Neuronal stem cell (in vitro differentiated cells): ENCODE results near the gene VAPB.

Experiments used
- DNase-seq: peaks from one replicate; pipeline ENCODE4 v3.0.0-alpha.2; 2013; ENCODE audit warnings: low spot score
- H2AFZ ChIP-seq: one replicate; pipeline ENCODE4 v1.6.1; 2013; ENCODE audit warnings: mild to moderate bottlenecking, low read length, inconsistent platforms
- H2AK5ac ChIP-seq: 2 replicates; pipeline ENCODE4 v1.6.1; 2013; ENCODE audit warnings: low read depth, mild to moderate bottlenecking, inconsistent platforms, low read length, moderate library complexity, mixed read lengths
- H2BK120ac ChIP-seq: 2 replicates; pipeline ENCODE4 v1.6.1; 2013; ENCODE audit warnings: low read depth, mild to moderate bottlenecking, inconsistent platforms, low read length, moderate library complexity, mixed read lengths
- H2BK12ac ChIP-seq: one replicate; pipeline ENCODE4 v1.6.1; 2013; ENCODE audit warnings: low read length, inconsistent platforms
- H2BK15ac ChIP-seq: 2 replicates; pipeline ENCODE4 v1.6.1; 2013; ENCODE audit warnings: mild to moderate bottlenecking, low read length, inconsistent platforms, mixed read lengths
- H2BK5ac ChIP-seq: one replicate; pipeline ENCODE4 v1.6.1; 2013; ENCODE audit warnings: inconsistent platforms, mild to moderate bottlenecking, low read length, moderate library complexity
- H3K14ac ChIP-seq: one replicate; pipeline ENCODE4 v1.6.1; 2013; ENCODE audit warnings: low read length, inconsistent platforms
- H3K18ac ChIP-seq: 2 replicates; pipeline ENCODE4 v1.6.1; 2013; ENCODE audit warnings: low read length, inconsistent platforms
- H3K23ac ChIP-seq: 2 replicates; pipeline ENCODE4 v1.6.1; 2013; ENCODE audit warnings: low read depth, mild to moderate bottlenecking, mixed read lengths, low read length, inconsistent platforms; ENCODE audit not compliant: poor library complexity
- H3K27ac ChIP-seq: replicated peaks from 3 replicates; pipeline ENCODE4 v1.5.1; 2013; ENCODE audit warnings: low read length, inconsistent platforms
- H3K27me3 ChIP-seq, 3 experiments: 2 replicates each; pipeline ENCODE4 v1.6.1; 2013; ENCODE audit warnings: low read length in 3 of 3, mild to moderate bottlenecking in 2 of 3, inconsistent platforms in 1 of 3, low read depth in 1 of 3, mixed read lengths in 1 of 3, moderate library complexity in 1 of 3; ENCODE audit not compliant: control insufficient read depth in 3 of 3, insufficient read depth in 3 of 3
- H3K36me3 ChIP-seq, 2 donors: replicated peaks in 1 of 2; 2 replicates each; pipeline ENCODE4 v1.6.1; 2013; ENCODE audit warnings: low read length in 2 of 2; ENCODE audit not compliant: control insufficient read depth in 2 of 2, insufficient read depth in 2 of 2
- H3K4ac ChIP-seq: 2 replicates; pipeline ENCODE4 v1.6.1; 2013; ENCODE audit warnings: inconsistent platforms, mild to moderate bottlenecking, low read length, moderate library complexity
- H3K4me1 ChIP-seq, 2 donors: 1 replicate in 1 of 2; 2 replicates in 1 of 2; pipeline ENCODE4 v1.6.1; 2013; ENCODE audit warnings: low read length in 2 of 2, low read depth in 1 of 2; ENCODE audit not compliant: control insufficient read depth in 2 of 2, insufficient read depth in 1 of 2
- H3K4me2 ChIP-seq: one replicate; pipeline ENCODE4 v1.6.1; 2013; ENCODE audit warnings: mild to moderate bottlenecking, low read length, inconsistent platforms; ENCODE audit not compliant: insufficient read depth, poor library complexity, severe bottlenecking
- H3K4me3 ChIP-seq, 2 donors: 2 replicates each; pipeline ENCODE4 v1.5.1; 2013; ENCODE audit warnings: low read length in 2 of 2, mild to moderate bottlenecking in 2 of 2, inconsistent platforms in 1 of 2, moderate library complexity in 1 of 2
- H3K79me1 ChIP-seq: one replicate; pipeline ENCODE4 v1.6.1; 2013; ENCODE audit warnings: low read depth, mild to moderate bottlenecking, inconsistent platforms, low read length, moderate library complexity
- H3K9ac ChIP-seq: one replicate; pipeline ENCODE4 v1.6.1; 2013; ENCODE audit warnings: mild to moderate bottlenecking, low read depth, low read length, inconsistent platforms; ENCODE audit not compliant: poor library complexity
- H3K9me3 ChIP-seq, 2 donors: replicated peaks in 1 of 2; 2 replicates each; pipeline versions ENCODE3 to v1.6.1; 2013; ENCODE audit warnings: low read length in 2 of 2, mild to moderate bottlenecking in 2 of 2, inconsistent platforms in 1 of 2, low read depth in 1 of 2, mixed read lengths in 1 of 2, moderate library complexity in 1 of 2; ENCODE audit not compliant: control insufficient read depth in 2 of 2, insufficient read depth in 1 of 2
- H4K8ac ChIP-seq: one replicate; pipeline ENCODE4 v1.6.1; 2013; ENCODE audit warnings: low read depth, mild to moderate bottlenecking, inconsistent platforms, low read length, moderate library complexity
- H4K91ac ChIP-seq: one replicate; pipeline ENCODE4 v1.6.1; 2013; ENCODE audit warnings: low read length, low read depth, mild to moderate bottlenecking, inconsistent platforms; ENCODE audit not compliant: poor library complexity
- WGBS, 2 donors: extraction: QIAGEN DNeasy Blood & Tissue Kit; methylation state at CpG; one replicate each; pipeline ENCODE4 v1.1.7; 2013; ENCODE audit warnings: missing lambda C conversion rate in 2 of 2, mixed read lengths in 1 of 2; ENCODE audit not compliant: insufficient read length in 2 of 2, insufficient replicate concordance in 1 of 2; ENCODE audit errors: extremely low coverage in 2 of 2; 5-methylcytosine and 5-hydroxymethylcytosine counted together

Gene VAPB

GRCh38 chr20:58471193-58472164, 82.5 kb downstream of the VAPB start:
- no peak overlapping the region for H3K4ac ChIP-seq
- no peaks in the 10 kb centered on the region for H3K4me1 ChIP-seq
- H3K36me3 ChIP-seq, result no peaks in the 10 kb centered on the region
- H3K4me3 ChIP-seq, result peak overlapping the region in 1 of 2 donors; percentile 11
- no peak overlapping the region for H2BK15ac ChIP-seq
- no peak overlapping the region for H4K91ac ChIP-seq
- no peak overlapping the region for H3K27ac ChIP-seq
- no peak overlapping the region for H2AFZ ChIP-seq
- H3K9ac ChIP-seq, result no peak overlapping the region
- H3K79me1 ChIP-seq, result no peaks in the 10 kb centered on the region
- no peak overlapping the region for H3K4me2 ChIP-seq
- no peaks in the 10 kb centered on the region for H3K9me3 ChIP-seq
- peak overlapping the region; percentile 36 for H3K23ac ChIP-seq
- no peak overlapping the region for H2BK120ac ChIP-seq
- H2BK12ac ChIP-seq, result no peak overlapping the region
- no peak for DNase-seq
- H3K14ac ChIP-seq, result no peak overlapping the region
- H2AK5ac ChIP-seq, result peak overlapping the region; percentile 32
- no peaks in the 10 kb centered on the region for H3K27me3 ChIP-seq
- H4K8ac ChIP-seq, result peak overlapping the region; percentile 27
- peak overlapping the region; percentile 63 for H3K18ac ChIP-seq
- WGBS, 2 donors, result no CpG with 5 or more reads among the region's 26 CpGs
- H2BK5ac ChIP-seq, result peak overlapping the region; percentile 69

- Histone ChIP-seq H3K23ac (no peak overlapping the region), H3K4ac (no peak overlapping the region), H2BK15ac (no peak overlapping the region), H3K4me1 (no peaks in the 10 kb centered on the region), H4K91ac (no peak overlapping the region), H3K4me2 (no peak overlapping the region), H2AFZ (no peak overlapping the region), H3K79me1 (no peaks in the 10 kb centered on the region), H3K9me3 (peaks cover 0 to 2% of the 10 kb centered on the region in 2 donors), H2BK120ac (no peak overlapping the region), H3K36me3 (no peaks in the 10 kb centered on the region), H3K4me3 (no peak overlapping the region), H2AK5ac (no peak overlapping the region), H2BK12ac (no peak overlapping the region), H4K8ac (no peak overlapping the region), H3K14ac (no peak overlapping the region), H3K27me3 (no peaks in the 10 kb centered on the region), H2BK5ac (no peak overlapping the region), H3K27ac (no peak overlapping the region), H3K18ac (no peak overlapping the region), H3K9ac (no peak overlapping the region)
- DNase-seq, result no peak
- no CpG with 5 or more reads among the region's 20 CpGs for WGBS, 2 donors
Measured at GRCh38 chr20:58472273-58473018, 83.4 kb downstream of the VAPB start.

GRCh38 chr20:58473453-58474425, 84.7 kb downstream of the VAPB start:
- peaks cover 8 to 9% of the 10 kb centered on the region in 2 donors for H3K9me3 ChIP-seq
- no peak overlapping the region for H3K14ac ChIP-seq
- H3K4me1 ChIP-seq, result no peaks in the 10 kb centered on the region
- no CpG with 5 or more reads among the region's 13 CpGs for WGBS, 2 donors
- no peak overlapping the region for H3K4ac ChIP-seq
- no peak overlapping the region for H2AK5ac ChIP-seq
- no peaks in the 10 kb centered on the region for H3K79me1 ChIP-seq
- no peak overlapping the region for H2BK15ac ChIP-seq
- H4K8ac ChIP-seq, result no peak overlapping the region
- no peak overlapping the region for H2AFZ ChIP-seq
- no peak overlapping the region for H2BK120ac ChIP-seq
- H3K4me3 ChIP-seq, result no peak overlapping the region
- H3K4me2 ChIP-seq, result no peak overlapping the region
- H3K23ac ChIP-seq, result no peak overlapping the region
- H3K36me3 ChIP-seq, result no peaks in the 10 kb centered on the region
- H3K27ac ChIP-seq, result no peak overlapping the region
- no peak overlapping the region for H4K91ac ChIP-seq
- no peak overlapping the region for H2BK12ac ChIP-seq
- H2BK5ac ChIP-seq, result no peak overlapping the region
- no peak for DNase-seq
- no peaks in the 10 kb centered on the region for H3K27me3 ChIP-seq
- no peak overlapping the region for H3K9ac ChIP-seq
- H3K18ac ChIP-seq, result no peak overlapping the region
